Measurements from ENCODE around the gene PREX1. TPM values are rescaled to one million over a fixed set of nuclear protein-coding genes. Genes with fewer than 3 reads are reported as not detected.
"Not testable (repeated sequence)": the region's sequence is repeated elsewhere in the genome, so short reads cannot be mapped to it uniquely, and the experiment has no call there.

The PREX1 gene
- polyA plus RNA-seq, 3 donors, result 13.0 to 17.3 (median 14.3) TPM

- DNase-seq, result no peak
These were observed 1.1 kb upstream of the PREX1 start for GRCh38 chr20:48828734-48829460.

- DNase-seq, result peak; percentile 22
These were observed 672 bp downstream of the PREX1 start for GRCh38 chr20:48826883-48827771.

GRCh38 chr20:48826480-48826879 lies 1.3 kb downstream of the PREX1 start:
- DNase-seq, result not testable (repeated sequence)

GRCh38 chr20:48826069-48826468 lies 1.7 kb downstream of the PREX1 start:
- no peak for DNase-seq

- DNase-seq, result no peak
These were observed 2.3 kb downstream of the PREX1 start for GRCh38 chr20:48825566-48825920.

- DNase-seq, result no peak
These were observed 2.8 kb downstream of the PREX1 start for GRCh38 chr20:48824830-48825565.

- DNase-seq, result no peak
These were observed 3.8 kb downstream of the PREX1 start for GRCh38 chr20:48823960-48824498.

GRCh38 chr20:48823476-48823875 lies 4.3 kb downstream of the PREX1 start:
- DNase-seq, result no peak

GRCh38 chr20:48822879-48823385 lies 4.9 kb downstream of the PREX1 start:
- no peak for DNase-seq

- no peak for DNase-seq
These were observed 5.6 kb downstream of the PREX1 start for GRCh38 chr20:48822178-48822577.

GRCh38 chr20:48821261-48821920 lies 6.4 kb downstream of the PREX1 start:
- no peak for DNase-seq

- DNase-seq, result no peak
These were observed 7.2 kb downstream of the PREX1 start for GRCh38 chr20:48820649-48820973.

- no peak for DNase-seq
These were observed 7.8 kb downstream of the PREX1 start for GRCh38 chr20:48819821-48820648.

GRCh38 chr20:48819089-48819488 lies 8.7 kb downstream of the PREX1 start:
- DNase-seq, result no peak

- DNase-seq, result no peak
These were observed 9.3 kb downstream of the PREX1 start for GRCh38 chr20:48818481-48818987.

GRCh38 chr20:48818031-48818370 lies 9.8 kb downstream of the PREX1 start:
- no peak for DNase-seq

GRCh38 chr20:48817367-48818030 lies 10.3 kb downstream of the PREX1 start:
- DNase-seq, result no peak

GRCh38 chr20:48816282-48817205 lies 11.3 kb downstream of the PREX1 start:
- DNase-seq, result no peak

GRCh38 chr20:48815537-48815936 lies 12.3 kb downstream of the PREX1 start:
- DNase-seq, result no peak
